DOHH2 (cell line): Measurements from ENCODE around the gene NLGN1.

Experiments
- EZH2phosphoT487 ChIP-seq: fragments of 200-600 bp; sonication (generic); IDR thresholded peaks from 2 replicates; pipeline ENCODE4 v1.6.1; 2017; ENCODE audit warnings: borderline replicate concordance, mild to moderate bottlenecking, antibody characterized with exemption, low read length, moderate library complexity, mixed read lengths
- TF ChIP-seq, protein P1 (sequence below): fragments of 200-600 bp; sonication (generic); IDR thresholded peaks from one replicate; pipeline ENCODE4 v1.5.1; 2014; ENCODE audit warnings: antibody characterized with exemption, mild to moderate bottlenecking, low read depth, low read length; ENCODE audit not compliant: poor library complexity, severe bottlenecking

DNA sequence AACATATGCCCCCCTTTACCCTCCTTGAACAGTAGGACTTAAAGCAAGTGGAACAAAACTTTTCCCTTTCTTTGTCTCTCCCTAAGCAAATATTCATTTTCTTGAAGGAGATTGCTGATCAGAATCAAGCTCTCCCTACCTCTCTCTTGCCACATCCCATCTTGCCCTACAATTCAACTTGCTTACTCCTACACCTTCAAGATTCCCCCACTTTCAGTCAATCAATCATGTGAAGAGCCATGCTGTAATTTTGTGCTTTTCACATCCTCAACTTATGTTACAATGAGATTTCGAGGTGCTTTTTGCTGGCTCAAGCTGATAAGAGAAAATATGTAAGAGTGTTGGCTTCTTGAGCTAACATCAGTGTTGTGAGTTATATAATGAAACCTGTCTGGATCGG is 662.9 kb downstream of the NLGN1 start:
- TF ChIP-seq, protein P1, sequence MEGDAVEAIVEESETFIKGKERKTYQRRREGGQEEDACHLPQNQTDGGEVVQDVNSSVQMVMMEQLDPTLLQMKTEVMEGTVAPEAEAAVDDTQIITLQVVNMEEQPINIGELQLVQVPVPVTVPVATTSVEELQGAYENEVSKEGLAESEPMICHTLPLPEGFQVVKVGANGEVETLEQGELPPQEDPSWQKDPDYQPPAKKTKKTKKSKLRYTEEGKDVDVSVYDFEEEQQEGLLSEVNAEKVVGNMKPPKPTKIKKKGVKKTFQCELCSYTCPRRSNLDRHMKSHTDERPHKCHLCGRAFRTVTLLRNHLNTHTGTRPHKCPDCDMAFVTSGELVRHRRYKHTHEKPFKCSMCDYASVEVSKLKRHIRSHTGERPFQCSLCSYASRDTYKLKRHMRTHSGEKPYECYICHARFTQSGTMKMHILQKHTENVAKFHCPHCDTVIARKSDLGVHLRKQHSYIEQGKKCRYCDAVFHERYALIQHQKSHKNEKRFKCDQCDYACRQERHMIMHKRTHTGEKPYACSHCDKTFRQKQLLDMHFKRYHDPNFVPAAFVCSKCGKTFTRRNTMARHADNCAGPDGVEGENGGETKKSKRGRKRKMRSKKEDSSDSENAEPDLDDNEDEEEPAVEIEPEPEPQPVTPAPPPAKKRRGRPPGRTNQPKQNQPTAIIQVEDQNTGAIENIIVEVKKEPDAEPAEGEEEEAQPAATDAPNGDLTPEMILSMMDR = no peak
- no peak for TF ChIP-seq EZH2phosphoT487
